Measurements from ENCODE around the gene ATF5. TPM values are rescaled to one million over a fixed set of nuclear protein-coding genes. Genes with fewer than 3 reads are reported as not detected.

ATF5 gene
- polyA plus RNA-seq, 3 donors, result 5.8 to 22.1 (median 6.0) TPM

DNA sequence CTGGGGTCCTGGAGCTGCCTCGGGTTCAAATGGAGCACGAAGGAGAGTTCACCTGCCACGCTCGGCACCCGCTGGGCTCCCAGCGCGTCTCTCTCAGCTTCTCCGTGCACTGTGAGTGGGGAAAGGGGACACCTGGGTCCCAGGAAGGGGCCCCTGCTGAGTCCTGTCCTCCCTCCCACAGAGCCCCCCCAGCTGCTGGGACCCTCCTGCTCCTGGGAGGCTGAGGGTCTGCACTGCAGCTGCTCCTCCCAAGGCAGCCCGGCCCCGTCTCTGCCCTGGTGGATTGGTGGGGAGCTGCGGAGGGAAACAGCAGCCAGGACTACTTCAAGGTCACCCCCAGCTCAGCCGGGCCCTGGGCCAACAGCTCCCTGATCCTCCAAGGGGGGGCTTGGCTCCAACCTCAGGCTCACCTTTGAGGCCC, 43.0 kb downstream of the ATF5 start:
- no peaks in the 10 kb centered on the region for H3K27me3 ChIP-seq (ENCODE audit: control insufficient read depth in 2 of 2, insufficient read depth in 2 of 2, low read length in 2 of 2)
- 85% methylated on average over 4 of the region's 12 CpGs for WGBS (ENCODE audit: insufficient coverage)
- Mint-ChIP-seq H3K27me3 (ENCODE audit: low read depth in 3 of 3) (peaks cover 1 to 12% (median 6%) of the 10 kb centered on the region in 3 donors), H3K27ac (no peak overlapping the region), H3K4me3 (peak overlapping the region in 1 of 2 donors; percentile 42), H3K36me3 (peaks cover 39 to 41% of the 10 kb centered on the region in 2 donors), H3K9me3 (peaks cover 0 to 4% (median 0%) of the 10 kb centered on the region in 7 donors), H3K4me1 (peaks cover 49% of the 10 kb centered on the region)
- intact Hi-C loops (cut with micrococcal nuclease), result no loop called here
- H3K9ac ChIP-seq (ENCODE audit: insufficient read depth, low read length, poor library complexity, severe bottlenecking), result no peak overlapping the region
- DNase-seq, result no peak
- TF ChIP-seq, protein P1, sequence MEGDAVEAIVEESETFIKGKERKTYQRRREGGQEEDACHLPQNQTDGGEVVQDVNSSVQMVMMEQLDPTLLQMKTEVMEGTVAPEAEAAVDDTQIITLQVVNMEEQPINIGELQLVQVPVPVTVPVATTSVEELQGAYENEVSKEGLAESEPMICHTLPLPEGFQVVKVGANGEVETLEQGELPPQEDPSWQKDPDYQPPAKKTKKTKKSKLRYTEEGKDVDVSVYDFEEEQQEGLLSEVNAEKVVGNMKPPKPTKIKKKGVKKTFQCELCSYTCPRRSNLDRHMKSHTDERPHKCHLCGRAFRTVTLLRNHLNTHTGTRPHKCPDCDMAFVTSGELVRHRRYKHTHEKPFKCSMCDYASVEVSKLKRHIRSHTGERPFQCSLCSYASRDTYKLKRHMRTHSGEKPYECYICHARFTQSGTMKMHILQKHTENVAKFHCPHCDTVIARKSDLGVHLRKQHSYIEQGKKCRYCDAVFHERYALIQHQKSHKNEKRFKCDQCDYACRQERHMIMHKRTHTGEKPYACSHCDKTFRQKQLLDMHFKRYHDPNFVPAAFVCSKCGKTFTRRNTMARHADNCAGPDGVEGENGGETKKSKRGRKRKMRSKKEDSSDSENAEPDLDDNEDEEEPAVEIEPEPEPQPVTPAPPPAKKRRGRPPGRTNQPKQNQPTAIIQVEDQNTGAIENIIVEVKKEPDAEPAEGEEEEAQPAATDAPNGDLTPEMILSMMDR (IDR thresholded peaks at IDR 0.05), result no peak
- no peaks in the 10 kb centered on the region for H3K9me3 ChIP-seq (replicated peaks in 1 of 2; ENCODE audit: control insufficient read depth in 1 of 2, insufficient read depth in 1 of 2, low read length in 2 of 2)
- H3K4me2 ChIP-seq (replicated peaks; ENCODE audit: extremely low read depth, low read length, poor library complexity, severe bottlenecking), result no peak overlapping the region
- H3K79me2 ChIP-seq (ENCODE audit: insufficient read depth, low read length), result no peaks in the 10 kb centered on the region
- no peak overlapping the region for H2AFZ ChIP-seq (ENCODE audit: insufficient read depth, low read depth, low read length, poor library complexity, severe bottlenecking)
- no peak overlapping the region for H3K4me3 ChIP-seq (replicated peaks in 1 of 3; ENCODE audit: low read depth in 2 of 3, low read length in 3 of 3)
- peaks cover 55 to 66% of the 10 kb centered on the region in 2 donors for H3K4me1 ChIP-seq (ENCODE audit: control insufficient read depth in 1 of 2, insufficient read depth in 2 of 2, low read length in 2 of 2)
- H4K20me1 ChIP-seq (ENCODE audit: insufficient read depth, low read length), result peaks cover 43% of the 10 kb centered on the region
- peaks cover 26 to 35% of the 10 kb centered on the region in 2 donors for H3K36me3 ChIP-seq (replicated peaks in 1 of 2; ENCODE audit: control insufficient read depth in 1 of 2, insufficient read depth in 2 of 2, low read length in 2 of 2)
- H3K27ac ChIP-seq (ENCODE audit: low read depth in 1 of 2, low read length in 2 of 2), result no peak overlapping the region

GRCh38 chr19:49972841-49973240, 43.8 kb downstream of the ATF5 start:
- H3K9me3 ChIP-seq (replicated peaks in 1 of 2; ENCODE audit: control insufficient read depth in 1 of 2, insufficient read depth in 1 of 2, low read length in 2 of 2), result no peaks in the 10 kb centered on the region
- H3K4me3 ChIP-seq (replicated peaks in 1 of 3; ENCODE audit: low read depth in 2 of 3, low read length in 3 of 3), result no peak overlapping the region
- H3K79me2 ChIP-seq (ENCODE audit: insufficient read depth, low read length), result no peaks in the 10 kb centered on the region
- DNase-seq, result no peak
- 96% methylated on average over 5 of the region's 6 CpGs for WGBS (ENCODE audit: insufficient coverage)
- H3K36me3 ChIP-seq (replicated peaks in 1 of 2; ENCODE audit: control insufficient read depth in 1 of 2, insufficient read depth in 2 of 2, low read length in 2 of 2), result peaks cover 33 to 43% of the 10 kb centered on the region in 2 donors
- Mint-ChIP-seq H3K27ac (no peak overlapping the region), H3K36me3 (peaks cover 48 to 49% of the 10 kb centered on the region in 2 donors), H3K27me3 (ENCODE audit: low read depth in 3 of 3) (peaks cover 1 to 12% (median 6%) of the 10 kb centered on the region in 3 donors), H3K4me3 (no peak overlapping the region), H3K9me3 (peaks cover 0 to 4% (median 0%) of the 10 kb centered on the region in 7 donors), H3K4me1 (peaks cover 42% of the 10 kb centered on the region)
- H2AFZ ChIP-seq (ENCODE audit: insufficient read depth, low read depth, low read length, poor library complexity, severe bottlenecking), result no peak overlapping the region
- H4K20me1 ChIP-seq (ENCODE audit: insufficient read depth, low read length), result peaks cover 43% of the 10 kb centered on the region
- no peak overlapping the region for H3K9ac ChIP-seq (ENCODE audit: insufficient read depth, low read length, poor library complexity, severe bottlenecking)
- intact Hi-C loops (cut with micrococcal nuclease), result no loop called here
- H3K27ac ChIP-seq (ENCODE audit: low read depth in 1 of 2, low read length in 2 of 2), result no peak overlapping the region
- no peak overlapping the region for H3K4me2 ChIP-seq (replicated peaks; ENCODE audit: extremely low read depth, low read length, poor library complexity, severe bottlenecking)
- TF ChIP-seq, protein P1 (IDR thresholded peaks at IDR 0.05), result no peak
- no peaks in the 10 kb centered on the region for H3K27me3 ChIP-seq (ENCODE audit: control insufficient read depth in 2 of 2, insufficient read depth in 2 of 2, low read length in 2 of 2)
- peaks cover 46 to 58% of the 10 kb centered on the region in 2 donors for H3K4me1 ChIP-seq (ENCODE audit: control insufficient read depth in 1 of 2, insufficient read depth in 2 of 2, low read length in 2 of 2)

Data from CD14-positive monocyte (primary cell).